Stimulated activated naive CD8-positive, alpha-beta T cell treated with anti-CD3 and anti-CD28 coated beads, Interleukin-15, Interleukin-2, amounts not matched to agents 100 ng/mL and 50 ng/mL, for 24 hours (primary cell): ENCODE results near the gene TRIM31.

Experiments used
- H3K27ac Mint-ChIP-seq: one replicate; pipeline ENCODE4 v1.8.0; 2021; ENCODE audit warnings: mild to moderate bottlenecking, mixed read lengths
- H3K27me3 Mint-ChIP-seq: one replicate; pipeline ENCODE4 v1.8.0; 2021; ENCODE audit warnings: mixed read lengths
- H3K36me3 Mint-ChIP-seq: one replicate; pipeline ENCODE4 v1.8.0; 2021; ENCODE audit warnings: low read depth, mixed read lengths
- H3K4me1 Mint-ChIP-seq: one replicate; pipeline ENCODE4 v1.8.0; 2021; ENCODE audit warnings: low read depth, mixed read lengths
- H3K4me3 Mint-ChIP-seq: one replicate; pipeline ENCODE4 v1.8.0; 2021; ENCODE audit warnings: mild to moderate bottlenecking, mixed read lengths
- H3K9me3 Mint-ChIP-seq: one replicate; pipeline ENCODE4 v1.8.0; 2021; ENCODE audit warnings: mixed read lengths

The TRIM31 gene, protein sequence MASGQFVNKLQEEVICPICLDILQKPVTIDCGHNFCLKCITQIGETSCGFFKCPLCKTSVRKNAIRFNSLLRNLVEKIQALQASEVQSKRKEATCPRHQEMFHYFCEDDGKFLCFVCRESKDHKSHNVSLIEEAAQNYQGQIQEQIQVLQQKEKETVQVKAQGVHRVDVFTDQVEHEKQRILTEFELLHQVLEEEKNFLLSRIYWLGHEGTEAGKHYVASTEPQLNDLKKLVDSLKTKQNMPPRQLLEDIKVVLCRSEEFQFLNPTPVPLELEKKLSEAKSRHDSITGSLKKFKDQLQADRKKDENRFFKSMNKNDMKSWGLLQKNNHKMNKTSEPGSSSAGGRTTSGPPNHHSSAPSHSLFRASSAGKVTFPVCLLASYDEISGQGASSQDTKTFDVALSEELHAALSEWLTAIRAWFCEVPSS

DNA sequence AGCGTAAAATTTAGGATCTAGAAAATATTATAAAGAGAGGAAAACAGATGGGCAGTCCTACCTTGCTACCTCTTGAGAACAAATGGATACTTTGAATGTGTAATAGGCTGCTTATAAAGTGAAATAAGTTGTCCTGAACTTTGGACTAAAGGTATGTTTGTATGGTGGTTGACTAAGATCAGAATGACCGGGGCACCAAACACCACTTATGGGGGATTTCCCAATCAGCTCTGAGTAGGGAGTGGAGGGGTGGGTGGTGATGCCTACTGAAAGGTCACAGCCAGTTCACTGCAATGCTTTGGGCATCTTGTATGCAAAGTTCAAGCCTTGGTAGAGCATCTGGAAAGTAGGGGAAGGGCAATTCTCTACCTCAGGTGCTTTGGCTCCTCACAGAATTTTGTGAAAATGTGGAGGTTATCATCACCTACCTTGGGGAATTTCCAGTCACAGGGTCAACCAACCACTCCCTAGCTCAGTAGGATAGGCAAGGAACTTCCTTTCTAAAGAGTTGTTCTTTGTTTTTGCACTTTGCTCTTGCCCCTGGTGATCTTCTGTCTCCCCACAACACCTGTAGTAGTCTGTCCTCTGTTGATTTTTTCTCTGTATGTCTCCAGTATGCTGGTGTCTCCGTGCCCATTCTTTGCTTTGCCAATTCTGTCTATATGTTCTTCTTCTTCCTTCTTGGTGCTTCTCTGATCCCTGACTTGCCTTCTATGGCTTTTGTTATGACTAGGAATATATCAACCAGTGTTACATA lies at the start of gene TRIM31:
Gene TRIM31 (minus strand): TSS at position 88 of the 757 bp plus-strand sequence. CDS start 285 bp downstream, outside the sequence.
- peaks cover 59% of the 10 kb centered on the region for H3K27me3 Mint-ChIP-seq
- no peaks in the 10 kb centered on the region for H3K36me3 Mint-ChIP-seq
- no peak within 1 kb of the TSS for H3K27ac Mint-ChIP-seq
- H3K4me3 Mint-ChIP-seq = no peak within 1 kb of the TSS
- peaks cover 13% of the 10 kb centered on the region for H3K4me1 Mint-ChIP-seq
- no peaks in the 10 kb centered on the region for H3K9me3 Mint-ChIP-seq

DNA sequence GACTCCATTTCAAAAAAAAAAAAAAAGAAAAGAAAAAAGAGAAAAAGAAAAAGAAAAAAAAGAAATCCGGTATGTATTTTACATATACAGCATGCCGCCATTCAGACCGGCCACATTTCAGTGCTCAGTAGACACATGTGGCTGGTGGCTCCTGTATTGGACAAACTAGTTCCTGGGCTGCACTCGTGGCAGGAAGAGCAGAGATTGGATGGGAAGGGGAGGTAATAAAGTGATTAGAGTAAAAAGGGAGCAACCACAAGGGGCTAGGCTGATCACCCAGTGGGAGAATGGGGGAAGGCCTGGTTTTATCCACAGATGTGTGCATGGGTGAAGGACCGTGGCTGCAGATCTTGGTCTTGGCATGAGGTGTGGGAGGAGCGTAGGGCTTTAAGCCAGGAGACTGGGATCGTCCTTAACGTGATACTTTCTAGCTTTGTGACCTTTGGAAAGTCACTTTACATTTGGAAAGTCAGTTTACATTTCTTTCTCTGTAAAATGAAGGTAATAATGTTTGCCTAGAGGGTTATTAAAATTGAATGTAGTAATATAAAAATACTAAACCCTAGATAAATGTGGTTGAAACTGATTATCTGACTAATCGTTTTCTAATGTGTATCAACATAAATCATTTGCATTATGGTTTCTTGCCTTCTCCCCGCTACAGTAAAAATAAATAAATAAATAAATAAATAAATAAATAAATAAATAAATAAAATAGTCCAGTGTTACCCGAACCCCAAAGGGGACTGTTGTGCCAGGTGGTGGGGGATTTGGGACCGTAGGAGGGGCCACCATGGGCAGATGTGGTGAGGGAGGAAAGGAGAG lies 49.6 kb upstream of the TRIM31 start:
- H3K36me3 Mint-ChIP-seq = no peaks in the 10 kb centered on the region
- no peaks in the 10 kb centered on the region for H3K9me3 Mint-ChIP-seq
- peaks cover 15% of the 10 kb centered on the region for H3K4me1 Mint-ChIP-seq
- H3K27ac Mint-ChIP-seq = no peak overlapping the region
- H3K4me3 Mint-ChIP-seq = no peak overlapping the region
- peaks cover 37% of the 10 kb centered on the region for H3K27me3 Mint-ChIP-seq

DNA sequence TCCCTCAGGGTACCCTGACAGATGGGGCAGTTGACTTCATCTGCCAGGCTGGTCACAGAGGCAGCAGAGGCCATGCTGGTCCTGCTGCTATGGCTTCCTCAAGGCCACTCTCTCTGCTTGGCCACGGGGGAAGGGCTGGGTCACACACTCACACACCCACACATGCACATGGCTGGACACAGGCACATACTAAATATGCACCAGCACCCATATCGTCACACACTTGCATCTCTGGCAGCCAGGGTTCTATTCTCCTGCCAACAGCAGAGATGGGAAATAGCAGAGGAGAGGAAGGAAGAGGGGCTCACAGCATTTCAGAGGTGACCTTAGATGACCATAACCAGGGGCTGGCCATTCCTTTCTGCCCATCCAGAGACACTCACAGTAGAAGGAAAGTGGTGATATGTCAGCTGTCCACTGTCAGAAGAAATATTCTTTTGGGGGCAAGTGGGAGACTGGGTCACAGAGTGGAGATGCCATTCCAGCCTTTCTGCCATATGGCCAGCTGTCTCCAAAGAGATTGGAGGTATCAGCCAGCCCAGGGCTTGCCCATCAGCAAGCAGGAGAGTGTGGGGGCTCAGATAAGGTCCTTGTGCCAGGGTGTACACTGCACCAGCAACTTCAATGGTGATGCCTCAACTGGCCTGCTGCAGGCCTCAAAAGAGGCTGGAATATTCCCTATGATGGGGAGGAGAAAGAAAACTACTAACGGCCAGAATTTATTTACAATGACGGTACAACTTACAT lies 48.1 kb upstream of the TRIM31 start, which contains the start of gene TRIM10:
Gene TRIM10 (minus strand): TSS at position 427 of the 747 bp plus-strand sequence. CDS start 353 bp downstream, at position 74.
- Mint-ChIP-seq H3K27me3 (peaks cover 30% of the 10 kb centered on the region), H3K27ac (no peak within 1 kb of the TSS), H3K36me3 (no peaks in the 10 kb centered on the region), H3K9me3 (no peaks in the 10 kb centered on the region), H3K4me3 (no peak within 1 kb of the TSS), H3K4me1 (peaks cover 12% of the 10 kb centered on the region)

DNA sequence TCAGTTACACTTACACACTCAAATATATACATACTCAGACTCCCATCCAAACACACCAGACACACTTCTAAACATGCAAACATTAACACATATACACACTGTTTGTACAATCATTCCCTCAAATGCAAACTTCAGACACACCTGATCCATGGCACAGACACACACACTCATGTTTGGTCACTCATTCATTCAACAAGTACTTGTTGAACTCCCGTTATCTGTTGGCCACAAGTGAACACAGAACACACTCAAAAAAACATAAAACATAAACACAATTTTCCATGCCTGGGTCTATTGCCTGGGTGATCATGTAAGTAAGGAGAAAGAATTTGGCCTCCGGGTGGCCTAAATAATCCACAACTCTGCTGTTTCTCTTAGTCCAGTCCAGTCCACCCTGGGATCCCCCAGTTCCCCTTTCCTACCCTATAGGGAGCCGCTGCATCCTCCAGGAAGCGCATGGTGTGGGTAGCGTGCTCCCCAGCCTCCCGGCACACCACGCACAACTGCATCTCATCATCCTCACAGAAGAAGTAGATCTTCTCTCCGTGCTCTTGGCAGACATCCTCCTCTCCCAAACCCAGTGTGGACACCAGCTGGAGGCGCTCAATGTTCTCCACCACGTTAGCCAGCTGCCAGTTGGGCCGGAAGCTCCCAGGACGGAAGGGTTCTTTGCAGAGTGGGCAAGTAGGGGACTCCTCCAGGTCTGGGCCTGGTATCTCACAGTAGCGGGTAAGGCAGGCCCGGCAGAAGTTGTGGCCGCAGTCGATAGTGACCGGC lies 47.3 kb upstream of the TRIM31 start:
- peaks cover 23% of the 10 kb centered on the region for H3K27me3 Mint-ChIP-seq

DNA sequence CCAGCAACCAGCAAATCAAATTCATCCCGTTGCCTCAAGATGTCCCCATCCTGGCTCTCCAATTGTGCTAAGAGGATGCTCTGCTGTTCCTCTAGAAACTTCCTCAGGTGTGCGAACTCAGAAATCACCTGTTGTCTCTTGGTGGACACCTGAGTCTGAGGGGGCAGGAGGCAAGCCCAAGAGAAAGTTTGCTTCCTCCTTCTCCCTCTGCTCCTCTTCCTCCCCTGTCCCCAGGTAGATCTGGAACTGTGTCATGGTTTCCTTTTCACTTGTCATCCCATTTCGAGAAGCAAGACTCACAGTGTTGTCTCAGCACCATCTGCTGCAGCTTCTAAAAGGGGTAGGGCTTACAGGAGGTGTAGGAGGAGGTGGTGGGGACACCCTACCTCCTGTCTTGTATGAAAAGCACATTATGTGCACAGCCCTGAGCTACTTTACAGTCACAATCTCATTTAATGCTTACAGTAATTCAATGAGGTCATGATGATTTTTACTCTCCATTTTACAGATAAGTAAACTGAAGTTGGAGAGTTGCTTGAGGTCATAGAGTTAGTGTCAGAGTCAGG lies 45.7 kb upstream of the TRIM31 start:
- Mint-ChIP-seq H3K4me3 (no peak overlapping the region), H3K9me3 (no peaks in the 10 kb centered on the region), H3K36me3 (no peaks in the 10 kb centered on the region), H3K27ac (no peak overlapping the region), H3K27me3 (peaks cover 17% of the 10 kb centered on the region), H3K4me1 (peaks cover 11% of the 10 kb centered on the region)

More for the DNA sequence above, 47.3 kb upstream of the TRIM31 start:
- Mint-ChIP-seq H3K4me3 (no peak overlapping the region), H3K9me3 (no peaks in the 10 kb centered on the region), H3K4me1 (peaks cover 12% of the 10 kb centered on the region), H3K27ac (no peak overlapping the region), H3K36me3 (no peaks in the 10 kb centered on the region)

DNA sequence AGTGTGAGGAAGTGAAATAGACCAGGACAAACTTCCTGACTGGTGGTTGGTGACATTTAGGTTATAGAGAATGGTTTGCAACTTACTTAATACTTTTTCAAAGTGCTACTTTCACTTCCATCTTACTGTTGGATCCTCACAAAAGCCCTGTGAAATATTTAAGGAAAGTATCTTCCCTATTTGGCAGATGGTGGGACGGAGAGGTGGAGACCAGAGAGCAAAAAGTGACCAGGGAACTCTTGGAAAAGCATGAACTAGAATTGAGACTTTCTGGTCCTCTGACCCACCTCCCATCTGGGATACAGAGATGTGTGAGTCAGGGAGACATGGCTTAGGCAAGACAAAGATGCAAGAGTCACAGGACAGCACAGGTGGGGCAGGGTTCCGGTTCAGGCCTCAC lies 45.1 kb upstream of the TRIM31 start:
- Mint-ChIP-seq H3K4me1 (peaks cover 6% of the 10 kb centered on the region), H3K36me3 (no peaks in the 10 kb centered on the region), H3K27me3 (peaks cover 17% of the 10 kb centered on the region), H3K27ac (no peak overlapping the region), H3K4me3 (no peak overlapping the region), H3K9me3 (no peaks in the 10 kb centered on the region)

DNA sequence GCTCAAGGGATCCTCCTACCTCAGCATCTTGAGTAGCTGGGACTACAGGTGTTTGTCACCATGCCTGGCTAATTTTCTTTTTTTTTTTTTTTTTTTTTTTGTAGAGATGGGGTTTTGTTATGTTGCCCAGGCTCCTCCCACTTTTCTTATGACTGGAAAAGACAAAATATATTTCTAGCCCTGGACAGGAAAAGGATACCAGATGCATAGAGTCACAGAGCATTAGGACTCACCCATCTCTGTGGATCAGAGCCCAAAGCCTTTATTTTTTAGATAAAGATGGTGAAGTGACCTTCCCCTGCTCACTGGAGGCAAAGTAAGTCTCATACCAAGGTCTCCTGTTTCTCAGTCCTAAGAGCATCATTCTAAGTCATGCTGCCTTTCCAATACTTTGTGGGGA lies 44.7 kb upstream of the TRIM31 start:
- Mint-ChIP-seq H3K27me3 (peaks cover 17% of the 10 kb centered on the region), H3K4me1 (peaks cover 4% of the 10 kb centered on the region), H3K4me3 (no peak overlapping the region), H3K36me3 (no peaks in the 10 kb centered on the region), H3K9me3 (no peaks in the 10 kb centered on the region), H3K27ac (no peak overlapping the region)

DNA sequence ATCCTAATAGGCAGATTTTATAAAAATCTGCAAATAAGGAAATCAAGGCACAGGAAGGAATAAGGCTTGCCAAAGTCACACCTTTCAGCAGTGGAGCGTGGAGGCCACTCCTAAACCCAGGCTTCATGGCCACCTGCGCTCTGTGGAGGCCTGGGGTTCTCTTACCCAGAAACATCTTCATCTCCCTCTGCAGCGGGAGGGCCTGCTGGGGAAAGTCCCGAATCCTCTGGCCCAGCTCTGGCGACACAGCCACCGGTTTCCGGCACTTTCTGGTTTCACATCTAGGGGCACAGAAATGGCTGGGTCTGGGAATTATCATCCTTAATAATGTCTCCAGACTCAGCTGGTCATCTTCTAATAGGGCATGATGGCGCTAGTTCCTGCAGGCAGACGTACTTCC lies 43.9 kb upstream of the TRIM31 start:
- H3K4me3 Mint-ChIP-seq = no peak overlapping the region
- H3K27ac Mint-ChIP-seq = no peak overlapping the region
- no peaks in the 10 kb centered on the region for H3K4me1 Mint-ChIP-seq
- no peaks in the 10 kb centered on the region for H3K9me3 Mint-ChIP-seq
- H3K27me3 Mint-ChIP-seq = peaks cover 17% of the 10 kb centered on the region
- H3K36me3 Mint-ChIP-seq = no peaks in the 10 kb centered on the region

DNA sequence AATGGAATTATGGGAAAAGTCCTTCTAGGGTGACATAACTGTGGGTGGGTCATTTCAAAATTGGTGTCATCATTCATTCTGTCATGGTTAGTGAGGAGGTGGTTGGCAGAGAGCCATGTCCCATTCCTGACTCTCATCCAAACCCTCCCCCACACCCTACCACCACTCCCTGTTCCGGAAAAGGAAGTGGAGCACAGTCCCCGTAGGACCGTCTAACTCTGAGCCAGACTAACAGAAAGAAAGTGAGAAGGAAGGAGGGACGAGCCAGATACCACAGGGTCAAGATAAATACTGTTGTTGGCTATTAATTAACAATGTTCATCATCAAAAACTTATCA lies 43.3 kb upstream of the TRIM31 start:
- no peaks in the 10 kb centered on the region for H3K36me3 Mint-ChIP-seq
- no peak overlapping the region for H3K4me3 Mint-ChIP-seq
- peaks cover 17% of the 10 kb centered on the region for H3K27me3 Mint-ChIP-seq
- H3K27ac Mint-ChIP-seq = no peak overlapping the region
- no peaks in the 10 kb centered on the region for H3K4me1 Mint-ChIP-seq
- no peaks in the 10 kb centered on the region for H3K9me3 Mint-ChIP-seq

DNA sequence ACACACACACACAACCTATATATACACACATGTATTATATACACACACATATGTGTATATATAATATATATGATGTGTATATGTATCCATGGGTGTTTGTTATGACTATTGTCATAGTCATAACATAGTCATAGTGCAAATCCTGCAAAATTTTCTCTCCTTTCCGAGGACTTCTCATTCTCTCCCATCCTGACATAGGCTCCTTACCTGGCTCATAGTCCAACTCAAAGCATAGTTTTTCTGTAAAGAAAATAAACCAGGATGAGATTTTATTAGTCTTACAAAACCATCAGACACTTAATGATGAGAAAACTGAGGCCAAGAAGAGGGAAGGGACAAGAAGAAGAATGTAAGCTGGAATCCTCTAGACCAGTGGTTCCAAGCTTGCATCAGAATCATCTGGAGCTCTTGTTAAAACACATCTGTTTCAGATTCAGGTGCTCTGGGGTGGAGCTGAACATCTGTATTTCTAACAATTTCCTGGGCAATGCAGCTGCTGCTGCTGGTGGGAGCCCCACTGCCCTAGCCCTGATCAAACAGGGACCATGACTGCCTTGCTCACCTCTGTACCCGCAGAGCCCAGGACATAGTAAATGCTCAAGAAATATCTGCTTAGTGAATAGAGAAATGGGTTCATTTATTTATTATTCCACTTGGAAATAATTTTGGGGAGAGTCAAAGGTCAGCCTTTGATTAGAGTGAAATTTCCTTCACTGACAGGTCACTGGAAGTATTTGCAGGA lies 42.8 kb upstream of the TRIM31 start:
- no peak overlapping the region for H3K4me3 Mint-ChIP-seq
- H3K27me3 Mint-ChIP-seq = peaks cover 17% of the 10 kb centered on the region
- no peaks in the 10 kb centered on the region for H3K36me3 Mint-ChIP-seq
- H3K27ac Mint-ChIP-seq = no peak overlapping the region
- H3K4me1 Mint-ChIP-seq = no peaks in the 10 kb centered on the region
- H3K9me3 Mint-ChIP-seq = no peaks in the 10 kb centered on the region

DNA sequence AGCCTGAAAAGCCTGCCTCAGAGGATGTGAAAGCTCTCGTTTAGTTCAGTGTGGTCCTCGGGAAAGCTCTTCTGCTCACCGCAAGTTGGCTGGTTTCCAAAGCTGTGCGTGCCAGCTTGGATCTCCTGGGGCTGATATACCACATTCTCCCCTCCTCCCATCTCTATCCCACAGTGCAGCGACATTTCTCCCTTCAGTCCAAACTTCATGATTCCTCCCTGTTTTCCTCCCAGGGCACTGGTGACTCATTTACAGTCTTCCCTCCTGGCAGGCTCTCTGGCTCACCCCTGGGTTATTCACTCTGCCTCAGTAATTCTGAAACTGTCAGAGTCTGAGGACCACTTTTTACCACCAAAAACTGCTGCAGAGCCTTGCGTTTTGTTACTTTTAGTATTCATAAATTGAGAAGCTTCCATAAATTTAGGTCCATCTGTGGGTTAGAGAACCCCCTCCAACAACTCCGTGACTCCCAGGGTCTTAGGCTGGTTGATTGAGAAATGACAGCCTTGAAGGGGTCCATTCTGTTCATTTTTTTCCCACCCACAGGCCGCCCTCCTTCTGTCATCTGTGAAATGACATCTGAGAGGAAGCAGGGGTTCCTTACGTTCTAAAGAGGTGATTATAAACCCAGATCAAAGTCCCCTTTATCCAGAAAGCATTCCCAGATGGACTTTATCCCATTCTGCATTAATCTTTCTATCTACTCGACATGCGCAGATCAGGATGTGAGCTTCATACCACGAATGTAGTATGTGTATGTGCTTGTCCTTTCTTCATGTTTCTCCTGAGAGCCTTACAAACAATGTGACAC lies 42.0 kb upstream of the TRIM31 start:
- no peaks in the 10 kb centered on the region for H3K36me3 Mint-ChIP-seq
- H3K9me3 Mint-ChIP-seq = no peaks in the 10 kb centered on the region
- peaks cover 14% of the 10 kb centered on the region for H3K27me3 Mint-ChIP-seq
- no peak overlapping the region for H3K4me3 Mint-ChIP-seq
- H3K27ac Mint-ChIP-seq = no peak overlapping the region
- H3K4me1 Mint-ChIP-seq = no peaks in the 10 kb centered on the region

DNA sequence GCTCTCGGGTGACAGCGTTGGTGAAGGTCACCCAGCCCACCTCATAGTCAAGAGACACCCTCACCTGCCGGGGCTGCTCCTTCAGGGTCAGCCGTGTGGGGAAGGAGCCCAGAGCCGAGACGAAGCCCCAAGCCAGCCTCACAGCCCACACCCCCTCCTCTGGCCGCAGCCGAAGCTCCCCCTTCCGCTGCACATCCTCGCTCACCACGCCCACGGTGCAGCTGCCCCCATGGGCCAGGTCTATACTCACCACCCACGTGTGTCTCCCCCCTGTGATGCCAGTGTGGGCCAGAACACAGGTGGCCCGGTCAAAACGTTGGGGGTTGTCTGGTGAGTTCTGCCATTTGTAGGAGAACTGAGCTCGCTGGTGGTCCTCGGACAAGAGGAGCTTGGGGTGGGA lies 41.2 kb upstream of the TRIM31 start:
- Mint-ChIP-seq H3K27me3 (peaks cover 8% of the 10 kb centered on the region), H3K36me3 (no peaks in the 10 kb centered on the region), H3K9me3 (no peaks in the 10 kb centered on the region), H3K4me3 (no peak overlapping the region), H3K4me1 (no peaks in the 10 kb centered on the region), H3K27ac (no peak overlapping the region)
